H1 (cell line): ENCODE results near the gene HS1BP3. TPM values are rescaled to one million over a fixed set of nuclear protein-coding genes. Genes with fewer than 3 reads are reported as not detected.

ENCODE experiments used
- CTCF ChIA-PET: fragments of 300-600 bp; sonication (Branson Sonifier 250); formaldehyde crosslinking; loops from one replicate; lab custom pipeline; 2021; ENCODE audit not compliant: partially characterized antibody; lab: Charles Lee
- POLR2A ChIA-PET: fragments of 300-600 bp; sonication (Branson Sonifier 250); formaldehyde crosslinking; loops from one replicate; lab custom pipeline; 2021; ENCODE audit warnings: inconsistent platforms; ENCODE audit not compliant: partially characterized antibody; lab: Charles Lee
- DNase-seq, 2 experiments: peaks; one replicate each; pipeline versions ENCODE4 v3.0.0 to v3.0.0-alpha.2; 2010 to 2022; ENCODE audit warnings: low spot score in 2 of 2, low read depth in 1 of 2, mixed read lengths in 1 of 2
- FAIRE-seq: peaks from 2 replicates; lab custom pipeline; 2011; peaks lifted over from hg19 to GRCh38; lab: Jason Lieb, UNC
- H2AFZ ChIP-seq: 2 replicates; pipeline ENCODE4 v1.8.1; 2012; ENCODE audit warnings: low read length, inconsistent platforms
- H2AK5ac ChIP-seq: 2 replicates; pipeline ENCODE4 v1.6.1; 2013; ENCODE audit warnings: low read depth, low read length
- H2BK120ac ChIP-seq: replicated peaks from 2 replicates; pipeline ENCODE3; 2013; ENCODE audit warnings: low read depth, low read length, inconsistent platforms
- H2BK12ac ChIP-seq: 2 replicates; pipeline ENCODE4 v1.6.1; 2013; ENCODE audit warnings: low read depth, low read length
- H2BK15ac ChIP-seq: 2 replicates; pipeline ENCODE4 v1.6.1; 2013; ENCODE audit warnings: low read length
- H2BK20ac ChIP-seq: 2 replicates; pipeline ENCODE4 v1.6.1; 2013; ENCODE audit warnings: low read length
- H2BK5ac ChIP-seq: 2 replicates; pipeline ENCODE4 v1.6.1; 2013; ENCODE audit warnings: low read depth, low read length
- H3K14ac ChIP-seq: 2 replicates; pipeline ENCODE4 v1.6.1; 2013; ENCODE audit warnings: inconsistent platforms; ENCODE audit not compliant: insufficient read length
- H3K18ac ChIP-seq: 2 replicates; pipeline ENCODE4 v1.6.1; 2013; ENCODE audit warnings: low read length; ENCODE audit errors: extremely low read depth
- H3K23ac ChIP-seq: 2 replicates; pipeline ENCODE4 v1.6.1; 2013; ENCODE audit warnings: inconsistent platforms; ENCODE audit not compliant: insufficient read length
- H3K23me2 ChIP-seq: 2 replicates; pipeline ENCODE4 v1.6.1; 2013; ENCODE audit warnings: low read depth, low read length
- H3K27ac ChIP-seq: 2 replicates; pipeline ENCODE4 v1.6.1; 2011; ENCODE audit warnings: low read depth, low read length, inconsistent platforms
- H3K27me3 ChIP-seq, 4 experiments: replicated peaks in 1 of 4; 1 replicate in 1 of 4; 2 replicates in 3 of 4; pipeline versions ENCODE4 v1.6.1 to v1.8.1; 2011 to 2013; ENCODE audit warnings: low read length in 3 of 4, mild to moderate bottlenecking in 3 of 4, inconsistent platforms in 2 of 4, mixed read lengths in 2 of 4, moderate library complexity in 1 of 4; ENCODE audit not compliant: control insufficient read depth in 3 of 4, insufficient read depth in 3 of 4; ENCODE audit errors: extremely low read depth in 1 of 4
- H3K36me3 ChIP-seq, 4 experiments: 2 replicates each; pipeline versions ENCODE4 v1.6.1 to v1.8.1; 2011 to 2013; ENCODE audit warnings: mild to moderate bottlenecking in 4 of 4, low read length in 3 of 4, moderate library complexity in 2 of 4, control low read depth in 1 of 4, inconsistent platforms in 1 of 4; ENCODE audit not compliant: insufficient read depth in 4 of 4, control insufficient read depth in 2 of 4
- H3K4ac ChIP-seq: replicated peaks from 2 replicates; pipeline ENCODE3; 2013; ENCODE audit warnings: low read length, low read depth, mixed read lengths, inconsistent platforms; ENCODE audit not compliant: insufficient read length
- H3K4me1 ChIP-seq, 4 experiments: replicated peaks in 1 of 4; 1 replicate in 1 of 4; 2 replicates in 3 of 4; pipeline versions ENCODE4 v1.6.1 to v1.8.1; 2011 to 2013; ENCODE audit warnings: low read length in 3 of 4, inconsistent platforms in 2 of 4, mixed read lengths in 1 of 4; ENCODE audit not compliant: insufficient read depth in 4 of 4, control insufficient read depth in 3 of 4
- H3K4me2 ChIP-seq, 2 experiments: 2 replicates each; pipeline versions ENCODE4 v1.6.1 to v1.8.1; 2011 to 2013; ENCODE audit warnings: low read depth in 2 of 2, low read length in 2 of 2, control low read depth in 1 of 2, inconsistent platforms in 1 of 2, mild to moderate bottlenecking in 1 of 2; ENCODE audit not compliant: insufficient read depth in 1 of 2
- H3K4me3 ChIP-seq, 4 experiments: fragments of 200-600, 300-600 bp in 1 of 4; sonication (generic), shearing (Covaris generic), sonication (Bioruptor Twin) in 1 of 4; 2 replicates each; pipeline versions ENCODE4 v1.5.1 to v1.8.1; 2011 to 2016; ENCODE audit warnings: low read length in 4 of 4, low read depth in 3 of 4, control low read depth in 2 of 4, inconsistent platforms in 2 of 4, mild to moderate bottlenecking in 2 of 4, mixed read lengths in 1 of 4, moderate library complexity in 1 of 4; ENCODE audit not compliant: insufficient read depth in 2 of 4; ENCODE audit errors: extremely low read depth in 1 of 4
- H3K56ac ChIP-seq: replicated peaks from 2 replicates; pipeline ENCODE3; 2013; ENCODE audit warnings: low read depth, mild to moderate bottlenecking, mixed read lengths, low read length, inconsistent platforms; ENCODE audit not compliant: insufficient read length
- H3K79me1 ChIP-seq: 2 replicates; pipeline ENCODE4 v1.6.1; 2013; ENCODE audit warnings: low read depth, low read length, control low read depth
- H3K79me2 ChIP-seq, 2 experiments: 2 replicates each; pipeline versions ENCODE4 v1.6.1 to v1.8.1; 2012 to 2013; ENCODE audit warnings: low read length in 2 of 2, mild to moderate bottlenecking in 2 of 2, inconsistent platforms in 1 of 2; ENCODE audit not compliant: insufficient read depth in 2 of 2, control insufficient read depth in 1 of 2
- H3K9ac ChIP-seq, 4 experiments: replicated peaks in 1 of 4; 1 replicate in 1 of 4; 2 replicates in 3 of 4; pipeline versions ENCODE4 v1.6.1 to v1.8.1; 2011 to 2013; ENCODE audit warnings: low read depth in 3 of 4, low read length in 3 of 4, control low read depth in 2 of 4, mild to moderate bottlenecking in 2 of 4, moderate library complexity in 2 of 4, inconsistent platforms in 1 of 4; ENCODE audit errors: extremely low read depth in 1 of 4
- H3K9me3 ChIP-seq, 2 experiments: 2 replicates each; pipeline versions ENCODE4 v1.6.1 to v1.8.1; 2012 to 2013; ENCODE audit warnings: mild to moderate bottlenecking in 2 of 2, moderate library complexity in 2 of 2, control low read depth in 1 of 2, inconsistent platforms in 1 of 2, low read depth in 1 of 2, low read length in 1 of 2, mixed read lengths in 1 of 2; ENCODE audit not compliant: insufficient read depth in 2 of 2
- H4K20me1 ChIP-seq, 2 experiments: replicated peaks in 1 of 2; 2 replicates each; pipeline versions ENCODE3 to v1.8.1; 2011 to 2013; ENCODE audit warnings: inconsistent platforms in 2 of 2, low read length in 2 of 2, mild to moderate bottlenecking in 1 of 2; ENCODE audit not compliant: insufficient read depth in 2 of 2, control insufficient read depth in 1 of 2
- H4K5ac ChIP-seq: 2 replicates; pipeline ENCODE4 v1.6.1; 2013; ENCODE audit warnings: low read length, low read depth, mixed read lengths, inconsistent platforms; ENCODE audit not compliant: insufficient read length
- H4K8ac ChIP-seq: 2 replicates; pipeline ENCODE4 v1.8.0; 2013; ENCODE audit warnings: mild to moderate bottlenecking, moderate library complexity, low read length, inconsistent platforms; ENCODE audit not compliant: insufficient read depth; ENCODE audit errors: extremely low read depth
- H4K91ac ChIP-seq: replicated peaks from 2 replicates; pipeline ENCODE3; 2013; ENCODE audit warnings: low read length, mixed read lengths, inconsistent platforms; ENCODE audit not compliant: insufficient read length
- BACH1 ChIP-seq: IDR thresholded peaks from 2 replicates; pipeline ENCODE4 v1.6.1; 2012; ENCODE audit warnings: low read length, improper control_type of control experiment
- CEBPB ChIP-seq: IDR thresholded peaks from 2 replicates; pipeline ENCODE4 v1.6.1; 2012; ENCODE audit warnings: low read depth, low read length
- CHD2 ChIP-seq: IDR thresholded peaks from 2 replicates; pipeline ENCODE4 v1.6.1; 2012; ENCODE audit warnings: low read length, improper control_type of control experiment
- EGR1 ChIP-seq: IDR thresholded peaks from 2 replicates; pipeline ENCODE4 v1.6.1; 2011; ENCODE audit warnings: low read depth, low read length, borderline replicate concordance
- HDAC6 ChIP-seq: IDR thresholded peaks from one replicate; pipeline ENCODE4 v1.7.1; 2012; ENCODE audit warnings: low read depth, mild to moderate bottlenecking, inconsistent platforms, low read length, moderate library complexity
- PHF8 ChIP-seq: fragments of 200-600 bp; sonication (generic); conservative IDR thresholded peaks from 2 replicates; pipeline ENCODE4 v1.7.1; 2012; ENCODE audit warnings: low read depth, mild to moderate bottlenecking, inconsistent platforms, low read length, moderate library complexity
- POLR2A ChIP-seq, 2 experiments: IDR thresholded peaks; 1 replicate in 1 of 2; 2 replicates in 1 of 2; pipeline ENCODE4 v1.6.1; 2011; ENCODE audit warnings: low read depth in 2 of 2, low read length in 2 of 2, mild to moderate bottlenecking in 2 of 2; ENCODE audit errors: control extremely low read depth in 1 of 2
- RAD21 ChIP-seq, 2 experiments: IDR thresholded peaks in 1 of 2; conservative IDR thresholded peaks in 1 of 2; 2 replicates each; pipeline ENCODE4 v1.6.1; 2011; ENCODE audit warnings: low read depth in 2 of 2, low read length in 2 of 2, improper control_type of control experiment in 1 of 2, inconsistent platforms in 1 of 2, mild to moderate bottlenecking in 1 of 2, moderate library complexity in 1 of 2
- SP1 ChIP-seq: IDR thresholded peaks from 2 replicates; pipeline ENCODE4 v1.6.1; 2011; ENCODE audit warnings: low read depth, low read length
- USF2 ChIP-seq: IDR thresholded peaks from 2 replicates; pipeline ENCODE4 v1.6.1; 2011; ENCODE audit warnings: low read length, improper control_type of control experiment
- WGBS, 2 experiments: shearing (Covaris generic) in 1 of 2; methylation state at CpG; one replicate each; pipeline versions ENCODE4 v1.1.6 to v1.1.7; 2013 to 2015; ENCODE audit warnings: low lambda C conversion rate in 2 of 2, mixed read lengths in 2 of 2, inconsistent platforms in 1 of 2, low coverage in 1 of 2, missing lambda C conversion rate in 1 of 2; ENCODE audit not compliant: insufficient replicate concordance in 2 of 2, insufficient coverage in 1 of 2, insufficient read length in 1 of 2; ENCODE audit errors: extremely low coverage in 1 of 2, missing lambda C conversion rate in 1 of 2; 5-methylcytosine and 5-hydroxymethylcytosine counted together
- polyA plus RNA-seq, 7 experiments: library from polyadenylated mRNA; depleted of rRNA in 3 of 7; stranded (reverse) in 5 of 7; unstranded in 2 of 7; fragments of >200 nt in 5 of 7; fragments of 200-250 nt in 2 of 7; gene quantifications; 1 replicate in 5 of 7; 2 replicates in 1 of 7; 4 replicates in 1 of 7; pipeline versions ENCODE4 v1.2.1 to v1.2.3, GENCODE V29; 2011 to 2013; ENCODE audit warnings: missing spikeins in 2 of 7, mixed read lengths in 2 of 7
- total RNA-seq: library from RNA; stranded (reverse); fragmentation: NEBNext Ultra II Directional; extraction: Animal tissue kit (Norgen Biotek cat#: 25700); gene quantifications from 2 replicates; pipeline ENCODE4 v1.2.1, GENCODE V29; 2021

The HS1BP3 gene
- total and polyA plus RNA-seq, 2 of the 8 experiments (the other 6 are each of a cell fraction or from before 2014, with no cell fraction given) = 11.1 to 11.3 TPM

- Histone ChIP-seq H4K91ac (no peak overlapping the region), H3K18ac (no peak overlapping the region), H2AFZ (no peak overlapping the region), H3K79me1 (no peaks in the 10 kb centered on the region), H3K23me2 (peaks cover 3% of the 10 kb centered on the region; the same call in 1 of the 2 replicates), H3K79me2 (no peaks in the 10 kb centered on the region), H2BK12ac (no peak overlapping the region; the same call in 1 of the 2 replicates), H3K27ac (no peak overlapping the region), H3K14ac (no peak overlapping the region), H3K27me3 (no peaks in the 10 kb centered on the region), H3K56ac (no peak overlapping the region), H2BK15ac (peak overlapping the region; percentile 40; the same call in 1 of the 2 replicates), H3K4me3 (no peak overlapping the region), H2AK5ac (no peak overlapping the region), H4K8ac (no peak overlapping the region), H3K23ac (no peak overlapping the region), H4K5ac (no peak overlapping the region), H3K9ac (no peak overlapping the region), H2BK120ac (no peak overlapping the region), H4K20me1 (no peaks in the 10 kb centered on the region), H3K4ac (no peak overlapping the region), H2BK20ac (0 out of 2 replicates have a peak overlapping the region, but pooled peaks have one; percentile 21), H3K9me3 (no peaks in the 10 kb centered on the region), H3K36me3 (no peaks in the 10 kb centered on the region), H3K4me2 (no peak overlapping the region), H3K4me1 (peaks cover 6 to 12% (median 8%) of the 10 kb centered on the region in 4 experiments), H2BK5ac (no peak overlapping the region)
- WGBS, 2 experiments = 82% methylated on average over 10 of the region's 11 CpGs; no CpG with 5 or more reads in 1 of the 2 experiments
- no peak for DNase-seq
- no peak for FAIRE-seq
- ChIA-PET CTCF (interaction anchor here (0.7 to 8.7 kb wide), 15 partner anchors 8 to 201 kb away, joined by 3 to 53 read pairs (median 5); no protein-coding TSS in a partner anchor), POLR2A (interaction anchor here (1.2 to 3.5 kb wide), 2 partner anchors 10 to 142 kb away, joined by 3 to 14 read pairs; partner anchors contain the start of gene RHOB)
- TF ChIP-seq HDAC6 (no peak), CHD2 (no peak), RAD21 (IDR thresholded peaks at IDR 0.05 in 1 of 2, conservative IDR thresholded peaks at IDR 0.05 in 1 of 2; ENCODE audit: low read depth in 2 of 2, low read length in 2 of 2) (no peak), CEBPB (no peak), PHF8 (no peak), EGR1 (no peak), BACH1 (no peak), SP1 (no peak), USF2 (no peak), POLR2A (IDR thresholded peaks at IDR 0.05; ENCODE audit: control extremely low read depth in 1 of 2, low read depth in 2 of 2, low read length in 2 of 2) (no peak)
These were observed 61.7 kb downstream of the HS1BP3 start for GRCh38 chr2:20588918-20589871.
